ENCODE results near the gene BCR.

Gene BCR

GRCh38 chr22:23157560-23158515 lies 22.5 kb upstream of the BCR start:
- no peak for TF ChIP-seq ZNF274 (IDR thresholded peaks at IDR 0.05; ENCODE audit: low read depth, low read length)
- H3K4me3 ChIP-seq (ENCODE audit: low read length) = no peak overlapping the region

DNA sequence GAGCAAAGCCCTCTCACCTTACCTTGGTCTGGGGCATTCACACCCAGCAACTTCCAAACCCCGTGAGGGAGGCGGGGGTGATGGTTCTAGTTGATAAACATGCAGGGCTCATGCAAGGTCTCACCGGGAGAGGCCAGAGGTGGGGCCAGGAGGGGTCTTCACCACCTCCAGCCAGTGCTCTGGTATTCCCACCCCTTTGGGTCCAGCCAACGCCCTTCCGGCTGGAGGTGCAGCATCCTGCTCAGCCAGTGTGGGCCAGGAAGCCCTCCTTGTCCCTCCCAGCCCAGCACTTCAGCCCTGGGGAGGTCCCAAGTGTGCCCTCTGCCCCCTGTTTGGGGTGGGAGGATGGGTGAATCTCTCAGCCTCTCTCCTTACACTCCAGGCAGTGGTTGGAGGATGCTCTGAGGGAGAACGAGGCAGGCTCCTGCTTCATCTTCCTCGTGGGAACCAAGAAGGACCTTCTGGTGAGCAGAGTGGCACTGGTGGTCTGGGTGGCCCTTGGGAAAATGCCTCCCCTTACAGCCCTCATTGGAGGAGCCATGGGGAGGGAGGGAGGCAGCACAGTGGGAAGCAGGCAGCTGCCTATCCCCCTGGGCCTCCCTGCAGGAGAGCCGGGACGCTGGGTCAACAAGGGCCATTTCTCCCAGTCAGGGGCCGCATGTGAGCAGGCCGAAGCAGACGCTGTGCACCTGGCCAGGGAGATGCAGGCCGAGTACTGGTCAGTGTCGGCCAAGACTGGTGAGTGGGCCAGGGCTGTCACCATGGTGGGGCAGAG lies 21.6 kb upstream of the BCR start:
- no peak overlapping the region for H3K4me3 ChIP-seq (ENCODE audit: low read length)
- no peak for TF ChIP-seq ZNF274 (IDR thresholded peaks at IDR 0.05; ENCODE audit: low read depth, low read length)

GRCh38 chr22:23159291-23159630 lies 21.0 kb upstream of the BCR start:
- no peak for TF ChIP-seq ZNF274 (IDR thresholded peaks at IDR 0.05; ENCODE audit: low read depth, low read length)
- no peak overlapping the region for H3K4me3 ChIP-seq (ENCODE audit: low read length)

GRCh38 chr22:23161029-23161428 lies 19.3 kb upstream of the BCR start:
- no peak for TF ChIP-seq ZNF274 (IDR thresholded peaks at IDR 0.05; ENCODE audit: low read depth, low read length)
- no peak overlapping the region for H3K4me3 ChIP-seq (ENCODE audit: low read length)

DNA sequence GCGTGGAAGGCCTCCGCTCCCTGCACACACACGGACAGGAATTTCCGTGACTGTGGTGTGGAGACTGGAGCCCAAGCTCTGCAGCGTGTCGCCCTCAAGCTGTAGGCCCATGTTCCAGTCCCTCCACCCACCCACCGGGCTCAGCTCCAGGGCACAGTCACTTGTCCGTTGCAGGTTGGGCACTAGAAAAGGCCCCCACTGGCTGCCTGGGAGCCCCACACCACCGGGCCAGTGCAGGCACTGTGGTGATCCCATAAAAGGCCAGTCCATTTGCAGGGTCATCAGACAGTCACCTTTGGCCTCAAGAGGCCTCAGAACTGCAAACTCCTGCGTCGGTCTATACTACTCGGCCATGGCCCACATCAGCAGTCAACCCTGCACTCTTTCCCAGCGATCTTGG lies 18.7 kb upstream of the BCR start:
- no peak for TF ChIP-seq ZNF274 (IDR thresholded peaks at IDR 0.05; ENCODE audit: low read depth, low read length)
- H3K4me3 ChIP-seq (ENCODE audit: low read length) = no peak overlapping the region

DNA sequence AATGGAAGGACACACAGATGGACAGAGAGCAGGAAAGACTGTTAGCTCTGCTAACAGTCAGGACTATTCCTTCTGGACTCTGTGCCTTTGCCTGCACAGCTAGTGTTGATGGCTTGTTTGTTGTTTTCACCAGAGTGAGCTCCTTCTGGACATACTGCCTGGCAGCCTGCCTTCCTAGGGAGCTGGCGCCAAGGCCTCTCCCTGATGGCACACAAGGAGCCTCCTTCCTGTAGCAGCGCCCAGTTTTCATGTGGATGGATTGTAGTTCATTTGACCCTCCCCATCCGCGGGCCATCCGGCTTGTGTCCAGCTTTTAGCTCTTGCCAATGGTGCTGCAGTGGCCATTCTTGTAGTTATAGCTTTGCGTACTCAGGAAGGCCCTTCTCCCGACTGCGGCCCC lies 16.6 kb upstream of the BCR start:
- TF ChIP-seq ZNF274 (IDR thresholded peaks at IDR 0.05; ENCODE audit: low read depth, low read length) = no peak
- no peak overlapping the region for H3K4me3 ChIP-seq (ENCODE audit: low read length)

DNA sequence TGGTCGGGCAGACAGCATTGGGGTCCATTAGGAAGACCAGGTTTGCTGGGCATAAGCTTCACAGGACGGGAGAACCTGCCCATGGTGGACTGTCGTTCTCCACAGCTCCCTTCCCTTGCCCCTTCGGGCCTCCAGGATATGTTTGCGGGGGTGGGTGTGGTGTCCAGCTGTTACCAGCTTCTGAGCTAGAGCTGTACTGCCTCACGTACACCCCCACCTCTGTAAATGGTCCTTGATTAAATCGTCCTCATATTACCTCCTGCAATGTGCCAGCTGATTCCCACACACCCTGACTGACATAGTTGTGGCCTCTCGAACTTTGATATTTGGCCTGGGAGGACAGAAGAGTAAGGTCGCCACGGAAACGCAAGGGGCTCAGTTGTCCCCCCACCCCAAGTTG lies 16.2 kb upstream of the BCR start:
- TF ChIP-seq ZNF274 (IDR thresholded peaks at IDR 0.05; ENCODE audit: low read depth, low read length) = no peak
- H3K4me3 ChIP-seq (ENCODE audit: low read length) = no peak overlapping the region

DNA sequence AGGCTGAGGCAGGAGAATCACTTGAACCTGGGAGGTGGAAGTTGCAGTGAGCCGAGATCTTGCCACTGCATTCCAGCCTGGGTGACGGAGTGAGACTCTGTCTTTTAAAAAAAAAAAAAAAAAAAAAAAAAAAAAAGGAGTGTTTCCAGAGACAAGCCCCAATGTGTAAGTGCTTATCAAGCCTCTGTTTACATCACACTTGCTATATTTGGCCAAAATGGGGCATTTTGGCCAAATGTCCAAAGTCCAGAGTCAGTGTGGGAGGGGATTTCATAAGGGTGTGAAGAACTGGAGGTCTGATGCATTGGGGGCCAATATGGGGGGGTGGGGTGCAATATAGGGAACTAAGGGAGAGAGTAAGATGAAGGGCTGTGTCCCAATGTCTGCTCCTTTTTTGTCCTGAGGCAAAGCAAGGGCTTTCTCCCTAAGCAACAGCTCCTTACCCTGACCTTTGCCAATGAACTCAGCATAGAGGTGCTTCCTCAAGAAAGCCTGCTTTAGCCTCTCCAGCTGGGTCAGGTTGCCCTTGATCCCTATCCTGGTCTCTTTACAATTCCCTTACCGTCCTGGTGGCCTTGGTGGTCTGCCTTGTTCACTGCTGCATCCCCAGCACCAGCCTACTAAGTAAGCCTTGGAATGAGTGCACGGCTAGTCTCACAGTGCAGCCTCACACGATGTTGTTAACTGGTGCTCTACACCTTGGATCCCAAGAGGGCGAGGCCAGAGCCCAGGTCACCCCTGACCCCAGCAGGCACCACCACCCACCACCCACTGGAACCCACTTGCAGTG lies 14.1 kb upstream of the BCR start:
- no peak for TF ChIP-seq ZNF274 (IDR thresholded peaks at IDR 0.05; ENCODE audit: low read depth, low read length)
- no peak overlapping the region for H3K4me3 ChIP-seq (ENCODE audit: low read length)

GRCh38 chr22:23166841-23167616 lies 13.3 kb upstream of the BCR start:
- no peak overlapping the region for H3K4me3 ChIP-seq (ENCODE audit: low read length)
- no peak for TF ChIP-seq ZNF274 (IDR thresholded peaks at IDR 0.05; ENCODE audit: low read depth, low read length)

DNA sequence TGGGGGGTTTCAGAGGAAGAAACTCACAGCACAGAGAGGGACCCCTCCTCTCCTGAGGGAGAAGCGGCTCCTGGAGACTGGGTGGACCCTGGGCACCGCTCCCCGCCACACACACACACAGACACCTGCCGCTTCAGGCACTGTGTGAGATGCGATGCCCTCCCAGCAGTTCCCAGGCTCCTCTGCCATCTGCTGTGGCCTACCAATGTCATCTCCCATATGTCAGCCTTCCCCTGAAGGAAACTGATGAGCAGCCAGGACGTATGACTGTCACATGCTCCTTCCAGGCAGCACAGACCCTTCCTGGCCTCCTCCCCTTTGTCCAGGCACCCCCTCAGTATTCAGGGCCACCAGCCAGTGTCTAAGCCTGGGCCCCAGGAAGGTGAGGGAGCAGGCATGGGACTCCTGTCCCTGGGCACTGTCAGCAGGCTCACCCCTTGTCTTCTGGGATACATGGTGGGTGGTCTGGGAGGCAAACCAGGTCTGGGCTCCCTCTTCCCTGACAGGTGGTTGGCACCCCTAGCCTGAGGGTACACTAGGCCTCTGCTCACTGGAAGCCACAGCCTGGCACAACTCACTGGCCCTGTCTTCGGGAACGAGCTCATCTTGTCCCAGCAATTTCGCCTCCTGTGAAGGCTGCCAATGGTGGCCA lies 11.8 kb upstream of the BCR start:
- no peak overlapping the region for H3K4me3 ChIP-seq (ENCODE audit: low read length)
- no peak for TF ChIP-seq ZNF274 (IDR thresholded peaks at IDR 0.05; ENCODE audit: low read depth, low read length)

DNA sequence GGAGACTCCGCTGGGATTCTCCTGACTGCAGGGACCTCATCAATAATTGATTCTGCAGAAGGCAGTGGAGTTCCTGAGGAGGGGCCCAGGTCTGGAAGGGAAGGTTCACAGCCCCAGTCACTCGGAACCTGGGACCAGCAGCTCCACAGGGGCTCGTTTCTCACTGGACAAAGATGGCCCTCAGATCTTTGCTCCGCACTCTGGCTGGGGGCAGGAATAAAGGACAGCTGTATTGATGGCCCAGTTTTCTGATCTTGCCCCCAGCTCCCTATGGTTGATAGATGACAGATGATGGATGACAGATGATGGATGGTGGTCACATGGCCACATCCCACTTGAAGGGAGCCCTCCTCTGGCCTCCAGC lies 11.3 kb upstream of the BCR start:
- no peak for TF ChIP-seq ZNF274 (IDR thresholded peaks at IDR 0.05; ENCODE audit: low read depth, low read length)
- no peak overlapping the region for H3K4me3 ChIP-seq (ENCODE audit: low read length)

DNA sequence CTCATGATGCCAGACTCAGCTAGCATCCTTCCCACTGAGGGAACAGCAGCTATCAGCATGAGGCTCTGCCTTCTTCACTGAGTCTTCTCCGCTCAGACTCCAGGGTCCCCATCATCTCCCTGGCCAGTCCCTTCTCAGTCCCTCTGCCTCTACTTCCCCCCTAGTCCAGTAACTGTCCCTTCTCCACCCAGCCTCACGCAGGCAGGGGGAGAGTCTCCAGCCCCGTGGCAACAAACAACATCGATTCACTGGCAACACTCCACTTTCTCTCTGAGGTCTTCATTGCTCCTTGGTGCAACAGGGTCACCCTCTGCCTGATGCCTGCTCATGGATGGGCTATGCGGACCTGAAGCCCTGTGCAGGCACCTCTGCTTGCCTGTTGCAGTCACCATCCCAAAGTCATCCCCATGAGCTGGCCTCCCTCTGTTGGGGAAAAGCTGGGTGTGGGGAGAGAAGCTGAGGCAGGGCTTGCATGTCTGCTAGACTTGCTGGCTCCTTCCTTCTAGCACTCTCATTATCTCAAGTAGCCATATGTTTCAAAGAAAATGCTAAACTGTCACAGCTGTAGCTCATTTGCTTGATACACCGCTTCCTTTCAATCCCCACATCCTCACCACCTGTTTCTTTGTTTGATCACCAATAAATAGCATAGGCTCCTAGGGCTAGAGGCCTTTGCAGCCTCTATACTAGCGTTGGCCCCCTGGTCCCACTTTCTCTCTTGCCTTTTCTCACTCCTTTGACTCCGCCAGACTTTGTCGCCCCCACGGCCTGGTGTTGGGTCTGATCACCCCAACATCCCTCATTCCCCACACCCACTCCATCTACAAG lies 4.3 kb upstream of the BCR start:
- no peak for TF ChIP-seq ZNF274 (IDR thresholded peaks at IDR 0.05; ENCODE audit: low read depth, low read length)

More for the DNA sequence above, 4.3 kb upstream of the BCR start:
- H3K4me3 ChIP-seq (ENCODE audit: low read length) = no peak overlapping the region
